Stimulated activated naive B cell treated with anti-CD40 and anti-IgM and Interleukin-4, amounts not matched to agents 10 μg/mL and 1 μg/mL and 100 μg/mL, for 72 hours (primary cell): ENCODE measurements around the gene HNRNPU.

ENCODE experiments used
- ATAC-seq, 2 donors: fragments of 150-1000 bp; cut with Tn5 transposase; replicated peaks; 2 replicates each; pipeline ENCODE4 v1.10.0; 2021; ENCODE audit warnings: moderate library complexity in 1 of 2
- DNase-seq: peaks from one replicate; pipeline ENCODE4 v3.0.0; 2021
- H3K27ac Mint-ChIP-seq: one replicate; pipeline ENCODE4 v1.8.0; 2022; ENCODE audit warnings: mild to moderate bottlenecking, mixed read lengths
- H3K27me3 Mint-ChIP-seq, 2 donors: one replicate each; pipeline ENCODE4 v1.8.0; 2022; ENCODE audit warnings: mixed read lengths in 2 of 2
- H3K36me3 Mint-ChIP-seq, 2 donors: one replicate each; pipeline ENCODE4 v1.8.0; 2022; ENCODE audit warnings: mixed read lengths in 2 of 2, mild to moderate bottlenecking in 1 of 2
- H3K4me1 Mint-ChIP-seq, 2 donors: one replicate each; pipeline ENCODE4 v1.8.0; 2022; ENCODE audit warnings: mixed read lengths in 2 of 2, mild to moderate bottlenecking in 1 of 2
- H3K4me3 Mint-ChIP-seq, 2 donors: one replicate each; pipeline ENCODE4 v1.8.0; 2022; ENCODE audit warnings: mild to moderate bottlenecking in 2 of 2, mixed read lengths in 2 of 2, moderate library complexity in 1 of 2
- H3K9me3 Mint-ChIP-seq, 2 donors: one replicate each; pipeline ENCODE4 v1.8.0; 2022; ENCODE audit warnings: mixed read lengths in 2 of 2, mild to moderate bottlenecking in 1 of 2

The HNRNPU gene

GRCh38 chr1:244869364-244869827 is 5.1 kb upstream of the HNRNPU start:
- Mint-ChIP-seq H3K27ac (no peak overlapping the region), H3K4me3 (no peak overlapping the region), H3K36me3 (peaks cover under 1 to 2% of the 10 kb centered on the region in 2 donors), H3K9me3 (no peaks in the 10 kb centered on the region), H3K4me1 (no peaks in the 10 kb centered on the region), H3K27me3 (no peaks in the 10 kb centered on the region)
- DNase-seq (no peak), ATAC-seq (no peak)

GRCh38 chr1:244868484-244869363 is 4.4 kb upstream of the HNRNPU start:
- Mint-ChIP-seq H3K36me3 (peaks cover 7 to 9% of the 10 kb centered on the region in 2 donors), H3K4me1 (no peaks in the 10 kb centered on the region), H3K9me3 (no peaks in the 10 kb centered on the region), H3K27me3 (no peaks in the 10 kb centered on the region), H3K4me3 (no peak overlapping the region), H3K27ac (no peak overlapping the region)
- DNase-seq (no peak), ATAC-seq (no peak)

DNA sequence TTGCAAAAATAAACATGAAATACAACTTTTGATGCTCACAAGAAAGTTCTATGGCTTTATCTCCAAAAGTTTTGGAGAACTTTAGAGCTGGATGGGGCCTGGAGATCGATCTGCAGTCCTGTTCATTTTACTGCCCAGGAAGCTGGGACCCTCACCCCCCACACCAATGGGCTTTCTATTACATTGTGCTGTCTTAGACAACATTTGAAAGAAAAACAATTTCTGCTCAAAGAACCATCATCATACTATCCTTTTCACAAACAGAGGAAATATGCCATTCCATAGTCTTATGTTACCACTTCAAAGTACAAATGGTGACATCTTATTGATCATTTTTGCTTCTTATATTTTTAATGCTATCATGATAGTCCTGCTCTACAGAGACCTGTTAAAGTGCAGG is 2.0 kb upstream of the HNRNPU start:
- ATAC-seq, result no peak
- DNase-seq, result no peak
- Mint-ChIP-seq H3K4me3 (no peak overlapping the region), H3K4me1 (peaks cover 2 to 4% of the 10 kb centered on the region in 2 donors), H3K27ac (no peak overlapping the region), H3K27me3 (no peaks in the 10 kb centered on the region), H3K9me3 (no peaks in the 10 kb centered on the region), H3K36me3 (peaks cover 23 to 24% of the 10 kb centered on the region in 2 donors)

GRCh38 chr1:244865820-244866219 is 1.5 kb upstream of the HNRNPU start:
- no peak for ATAC-seq
- peaks cover 2 to 7% of the 10 kb centered on the region in 2 donors for H3K4me1 Mint-ChIP-seq
- H3K27me3 Mint-ChIP-seq, result no peaks in the 10 kb centered on the region
- peaks cover 26 to 27% of the 10 kb centered on the region in 2 donors for H3K36me3 Mint-ChIP-seq
- no peak for DNase-seq
- no peak overlapping the region for H3K27ac Mint-ChIP-seq
- no peaks in the 10 kb centered on the region for H3K9me3 Mint-ChIP-seq
- no peak overlapping the region for H3K4me3 Mint-ChIP-seq

DNA sequence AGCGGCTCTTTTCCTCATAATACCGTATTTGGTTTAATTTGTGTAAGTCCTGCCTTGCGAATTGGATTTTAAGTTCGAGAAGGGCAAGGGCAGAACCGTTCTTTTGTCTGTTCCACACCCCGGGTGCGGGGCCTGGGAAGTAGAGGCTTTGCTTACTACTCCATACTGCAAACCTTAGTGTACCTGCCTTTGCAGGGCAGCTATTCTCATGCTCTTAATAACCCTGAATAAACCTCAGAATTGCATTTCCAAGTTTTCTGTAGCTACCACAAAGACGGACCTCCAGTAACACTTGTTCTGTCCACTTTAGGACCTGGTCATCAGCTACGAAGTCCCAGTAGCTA is 657 bp upstream of the HNRNPU start:
- Mint-ChIP-seq H3K4me3 (peak overlapping the region; percentile 95 to 99), H3K27ac (peak overlapping the region; percentile 100), H3K27me3 (no peaks in the 10 kb centered on the region), H3K9me3 (no peaks in the 10 kb centered on the region), H3K4me1 (peaks cover 5 to 15% of the 10 kb centered on the region in 2 donors), H3K36me3 (peaks cover 29 to 32% of the 10 kb centered on the region in 2 donors)
- peak in 1 of 2 donors; percentile 2 for ATAC-seq
- DNase-seq, result no peak

GRCh38 chr1:244863491-244864252 is 671 bp downstream of the HNRNPU start:
- Mint-ChIP-seq H3K27me3 (no peaks in the 10 kb centered on the region), H3K27ac (peak overlapping the region; percentile 100), H3K4me3 (peak overlapping the region; percentile 95 to 99), H3K9me3 (no peaks in the 10 kb centered on the region), H3K4me1 (peaks cover 7 to 23% of the 10 kb centered on the region in 2 donors), H3K36me3 (peaks cover 33 to 41% of the 10 kb centered on the region in 2 donors)
- ATAC-seq (peak; percentile 1), DNase-seq (no peak)

DNA sequence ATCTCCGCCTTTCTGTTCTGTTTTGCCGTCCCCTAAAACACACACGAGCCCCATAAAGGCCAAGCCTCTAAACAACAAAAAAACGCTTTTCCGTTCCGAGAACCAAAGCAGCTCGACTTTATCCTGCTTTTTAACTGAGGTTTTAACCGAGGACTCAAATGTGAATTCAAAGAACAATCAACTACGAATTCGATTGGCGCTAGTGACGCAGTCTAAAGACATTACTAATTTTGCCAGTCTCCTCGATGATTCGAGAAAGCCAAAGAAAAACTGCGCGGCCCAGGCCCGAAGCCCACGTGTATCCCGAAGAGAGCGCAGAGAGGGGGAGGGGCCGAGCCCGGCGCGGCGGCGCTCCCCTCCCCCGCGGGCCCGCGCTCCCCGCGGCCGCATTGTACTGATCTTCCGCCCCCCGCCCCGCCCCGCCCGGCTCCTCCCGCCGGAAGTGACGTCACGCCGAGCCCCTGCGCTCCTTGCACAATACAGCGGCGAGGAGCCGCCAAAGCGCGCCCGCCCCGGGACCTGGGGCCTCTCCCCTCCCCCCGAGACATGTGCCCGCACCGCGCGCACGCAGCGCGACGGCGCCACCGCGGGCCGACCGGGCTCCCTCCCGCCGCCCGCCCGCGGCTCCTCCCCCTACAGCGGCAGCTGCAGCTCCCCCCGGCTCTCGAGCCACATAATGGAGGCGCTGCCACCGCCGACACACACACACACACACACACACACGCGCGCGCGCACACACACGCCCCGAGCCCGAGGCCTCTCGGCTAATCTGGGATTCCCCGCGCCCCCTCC is 1.4 kb downstream of the HNRNPU start:
- peaks cover 7 to 28% of the 10 kb centered on the region in 2 donors for H3K4me1 Mint-ChIP-seq
- no peaks in the 10 kb centered on the region for H3K9me3 Mint-ChIP-seq
- H3K36me3 Mint-ChIP-seq, result peaks cover 36 to 43% of the 10 kb centered on the region in 2 donors
- peak overlapping the region; percentile 93 for H3K27ac Mint-ChIP-seq
- DNase-seq (peak; percentile 89), ATAC-seq (peak; percentile 69 to 71)
- H3K4me3 Mint-ChIP-seq, result peak overlapping the region; percentile 95 to 99
- no peaks in the 10 kb centered on the region for H3K27me3 Mint-ChIP-seq

DNA sequence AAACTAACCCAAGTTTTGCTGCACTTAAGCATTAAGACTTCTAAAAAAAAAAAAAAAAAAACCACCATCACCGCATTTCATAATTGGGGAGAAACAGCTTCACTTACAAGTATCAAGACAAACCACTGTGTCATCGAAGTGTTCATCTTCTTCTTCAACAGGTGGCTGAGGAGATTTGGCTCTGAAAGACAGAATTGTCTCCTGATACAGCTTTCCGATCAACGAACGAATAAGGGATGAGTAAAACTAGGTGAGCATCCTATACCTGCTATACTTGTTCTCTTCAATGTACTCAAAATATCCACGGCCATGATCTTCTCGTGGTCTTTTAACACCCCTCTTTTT is 2.0 kb downstream of the HNRNPU start:
- peak overlapping the region; percentile 95 to 99 for H3K4me3 Mint-ChIP-seq
- peaks cover 37 to 49% of the 10 kb centered on the region in 2 donors for H3K36me3 Mint-ChIP-seq
- no peaks in the 10 kb centered on the region for H3K9me3 Mint-ChIP-seq
- H3K4me1 Mint-ChIP-seq, result peaks cover 7 to 34% of the 10 kb centered on the region in 2 donors
- DNase-seq (no peak), ATAC-seq (no peak)
- peak overlapping the region; percentile 93 for H3K27ac Mint-ChIP-seq
- no peaks in the 10 kb centered on the region for H3K27me3 Mint-ChIP-seq

GRCh38 chr1:244861683-244862082 is 2.7 kb downstream of the HNRNPU start:
- no peak for DNase-seq
- Mint-ChIP-seq H3K36me3 (peaks cover 43 to 55% of the 10 kb centered on the region in 2 donors), H3K9me3 (no peaks in the 10 kb centered on the region), H3K27me3 (no peaks in the 10 kb centered on the region), H3K4me3 (peak overlapping the region; percentile 78 to 99), H3K4me1 (peaks cover 7 to 40% of the 10 kb centered on the region in 2 donors), H3K27ac (peak overlapping the region; percentile 71)
- no peak for ATAC-seq

- Mint-ChIP-seq H3K4me3 (peak overlapping the region; percentile 78 to 99), H3K36me3 (peaks cover 47 to 60% of the 10 kb centered on the region in 2 donors), H3K27me3 (no peaks in the 10 kb centered on the region), H3K9me3 (no peaks in the 10 kb centered on the region), H3K4me1 (peaks cover 9 to 46% of the 10 kb centered on the region in 2 donors), H3K27ac (peak overlapping the region; percentile 71)
- DNase-seq (no peak), ATAC-seq (no peak)
Measured at GRCh38 chr1:244860914-244861610, 3.3 kb downstream of the HNRNPU start.

DNA sequence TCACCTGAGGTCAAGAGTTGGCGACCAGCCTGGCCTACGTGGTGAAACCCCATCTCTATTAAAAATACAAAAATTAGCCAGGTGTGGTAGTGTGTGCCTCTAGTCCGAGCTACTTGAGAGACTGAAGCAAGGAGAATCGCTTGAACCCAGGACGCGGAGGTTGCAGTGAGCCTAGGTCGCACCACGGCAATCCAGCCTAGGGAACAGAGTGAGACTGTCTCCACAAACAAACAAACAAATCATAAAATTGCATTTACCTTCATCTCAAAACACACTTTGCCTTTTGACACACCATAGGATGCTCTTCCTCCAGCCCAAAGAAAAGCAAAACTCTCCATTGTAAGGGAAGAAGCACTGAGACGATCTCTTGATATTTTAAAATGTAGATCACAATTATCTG is 4.3 kb downstream of the HNRNPU start:
- Mint-ChIP-seq H3K9me3 (no peaks in the 10 kb centered on the region), H3K27me3 (no peaks in the 10 kb centered on the region), H3K4me3 (peak overlapping the region; percentile 33 to 46), H3K27ac (peak overlapping the region; percentile 17), H3K36me3 (peaks cover 54 to 70% of the 10 kb centered on the region in 2 donors), H3K4me1 (peaks cover 16 to 56% of the 10 kb centered on the region in 2 donors)
- no peak for DNase-seq
- no peak for ATAC-seq

DNA sequence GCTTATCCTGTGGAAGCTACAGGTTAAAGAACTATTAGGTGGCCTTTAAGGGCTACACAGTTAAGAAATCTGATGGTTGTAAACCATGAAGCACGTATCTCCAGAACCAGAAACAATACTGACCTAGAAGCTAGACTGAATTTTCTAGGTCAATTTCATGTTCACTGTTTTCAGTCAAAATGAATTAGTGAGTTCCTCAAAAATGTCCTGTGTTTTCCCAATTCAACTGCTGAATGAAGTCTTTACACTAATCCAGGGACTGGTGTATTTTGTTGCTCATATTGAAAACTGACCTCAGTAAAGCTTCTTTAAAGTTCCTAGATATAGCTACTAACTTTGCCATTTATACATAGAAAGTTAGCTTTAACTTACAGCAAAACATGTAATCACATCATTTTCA is 6.0 kb downstream of the HNRNPU start:
- Mint-ChIP-seq H3K27ac (no peak overlapping the region), H3K27me3 (no peaks in the 10 kb centered on the region), H3K9me3 (no peaks in the 10 kb centered on the region), H3K4me1 (peaks cover 21 to 71% of the 10 kb centered on the region in 2 donors), H3K36me3 (peaks cover 54 to 71% of the 10 kb centered on the region in 2 donors), H3K4me3 (no peak overlapping the region)
- no peak for ATAC-seq
- no peak for DNase-seq

GRCh38 chr1:244857761-244858160 is 6.6 kb downstream of the HNRNPU start:
- Mint-ChIP-seq H3K27ac (no peak overlapping the region), H3K36me3 (peaks cover 52 to 70% of the 10 kb centered on the region in 2 donors), H3K4me3 (peak overlapping the region in 1 of 2 donors; percentile 30), H3K27me3 (no peaks in the 10 kb centered on the region), H3K4me1 (peaks cover 21 to 71% of the 10 kb centered on the region in 2 donors), H3K9me3 (no peaks in the 10 kb centered on the region)
- ATAC-seq (no peak), DNase-seq (no peak)
